Body of pancreas (tissue), 4 donors: ENCODE data around the gene FERMT3. TPM values are rescaled to one million over a fixed set of nuclear protein-coding genes. Genes with fewer than 3 reads are reported as not detected.
A peak's percentile ranks its signal among the peaks of the same experiment; 100 is the strongest.

ENCODE experiments used
- ATAC-seq: fragments of 150-250 bp; one replicate; pipeline ENCODE4 v1.9.1; 2016
- DNase-seq, 4 donors: peaks; one replicate each; pipeline ENCODE4 v3.0.0-alpha.2; 2019
- H3K27ac ChIP-seq, 4 donors: fragments of 200-600 bp; sonication (generic); 1 replicate in 3 of 4; 2 replicates in 1 of 4; pipeline versions ENCODE4 v1.5.1 to v1.6.1; 2016 to 2019; ENCODE audit warnings: mild to moderate bottlenecking in 1 of 4, mixed read lengths in 1 of 4, moderate library complexity in 1 of 4
- H3K27me3 ChIP-seq, 2 donors: fragments of 200-600 bp; sonication (generic); one replicate each; pipeline ENCODE4 v1.6.0; 2016; ENCODE audit warnings: mild to moderate bottlenecking in 1 of 2
- H3K36me3 ChIP-seq, 2 donors: fragments of 200-600 bp; sonication (generic); replicated peaks in 1 of 2; 2 replicates each; pipeline ENCODE4 v1.5.1; 2016; ENCODE audit warnings: low read depth in 2 of 2; ENCODE audit not compliant: insufficient read depth in 1 of 2
- H3K4me1 ChIP-seq: fragments of 200-600 bp; sonication (generic); one replicate; pipeline ENCODE4 v1.6.0; 2016
- H3K4me3 ChIP-seq, 2 donors: fragments of 200-600 bp; sonication (generic); 1 replicate in 1 of 2; 2 replicates in 1 of 2; pipeline ENCODE4 v1.5.1; 2016 to 2019
- H3K9me3 ChIP-seq, 3 donors: fragments of 200-600 bp; sonication (generic); 1 replicate in 2 of 3; 2 replicates in 1 of 3; pipeline ENCODE4 v1.5.1; 2016
- CTCF ChIP-seq, 7 experiments: fragments of 450-650 bp in 4 of 7; fragments of 200-600 bp in 3 of 7; sonication (generic) in 3 of 7; IDR thresholded peaks; one replicate each; pipeline ENCODE4 v1.5.1; 2016 to 2019; ENCODE audit warnings: antibody characterized with exemption in 7 of 7
- POLR2A ChIP-seq, 3 donors: fragments of 450-650 bp; IDR thresholded peaks; one replicate each; pipeline ENCODE4 v1.6.1; 2016; ENCODE audit warnings: antibody characterized with exemption in 3 of 3, mild to moderate bottlenecking in 2 of 3
- WGBS, 2 donors: methylation state at CpG; one replicate each; pipeline ENCODE4 v1.1.5; 2017; 5-methylcytosine and 5-hydroxymethylcytosine counted together
- intact Hi-C: fragments of 100-400 bp; cut with DNase I; formaldehyde crosslinking; loops from one replicate; pipeline ENCODE4 v1.15.1; 2023
- total RNA-seq, 2 donors: library from RNA; depleted of rRNA; stranded (reverse); fragments of >200 nt; gene quantifications; one replicate each; pipeline ENCODE4 v1.1.0, GENCODE V29; 2016

Gene FERMT3
- total RNA-seq, 2 donors from 2014 or later: 8.6 to 9.1 TPM

GRCh38 chr11:64264371-64264852 is 57.9 kb downstream of the FERMT3 start:
- Histone ChIP-seq H3K9me3 (no peaks in the 10 kb centered on the region), H3K27ac (no peak overlapping the region), H3K27me3 (no peaks in the 10 kb centered on the region), H3K4me3 (no peak overlapping the region), H3K36me3 (no peaks in the 10 kb centered on the region), H3K4me1 (peaks cover 18% of the 10 kb centered on the region)
- DNase-seq (no peak), ATAC-seq (no peak)
- intact Hi-C loops: no loop called here
- WGBS, 2 donors: 93 to 94% methylated on average over 3 to 10 of the region's 10 CpGs
- TF ChIP-seq POLR2A (IDR thresholded peaks at IDR 0.05) (no peak), CTCF (IDR thresholded peaks at IDR 0.05) (no peak)

GRCh38 chr11:64265176-64266160 is 58.9 kb downstream of the FERMT3 start:
- intact Hi-C loops: no loop called here
- ATAC-seq (no peak), DNase-seq (no peak)
- H3K4me1 ChIP-seq: peaks cover 18% of the 10 kb centered on the region
- no peaks in the 10 kb centered on the region for H3K27me3 ChIP-seq
- no peaks in the 10 kb centered on the region for H3K9me3 ChIP-seq
- H3K27ac ChIP-seq: no peak overlapping the region
- no peak overlapping the region for H3K4me3 ChIP-seq
- TF ChIP-seq POLR2A (IDR thresholded peaks at IDR 0.05): no peak
- TF ChIP-seq CTCF (IDR thresholded peaks at IDR 0.05): no peak
- WGBS, 2 donors: 87 to 93% methylated on average over 18 to 29 of the region's 35 CpGs
- no peaks in the 10 kb centered on the region for H3K36me3 ChIP-seq

GRCh38 chr11:64266339-64266738 is 59.8 kb downstream of the FERMT3 start:
- no peaks in the 10 kb centered on the region for H3K27me3 ChIP-seq
- H3K4me1 ChIP-seq: peaks cover 18% of the 10 kb centered on the region
- WGBS, 2 donors: 72 to 79% methylated on average over 9 to 11 of the region's 15 CpGs
- no peaks in the 10 kb centered on the region for H3K9me3 ChIP-seq
- DNase-seq (no peak), ATAC-seq (no peak)
- TF ChIP-seq POLR2A (IDR thresholded peaks at IDR 0.05): no peak
- no peak for TF ChIP-seq CTCF (IDR thresholded peaks at IDR 0.05)
- H3K27ac ChIP-seq: no peak overlapping the region
- H3K36me3 ChIP-seq: no peaks in the 10 kb centered on the region
- intact Hi-C loops: no loop called here
- no peak overlapping the region for H3K4me3 ChIP-seq

DNA sequence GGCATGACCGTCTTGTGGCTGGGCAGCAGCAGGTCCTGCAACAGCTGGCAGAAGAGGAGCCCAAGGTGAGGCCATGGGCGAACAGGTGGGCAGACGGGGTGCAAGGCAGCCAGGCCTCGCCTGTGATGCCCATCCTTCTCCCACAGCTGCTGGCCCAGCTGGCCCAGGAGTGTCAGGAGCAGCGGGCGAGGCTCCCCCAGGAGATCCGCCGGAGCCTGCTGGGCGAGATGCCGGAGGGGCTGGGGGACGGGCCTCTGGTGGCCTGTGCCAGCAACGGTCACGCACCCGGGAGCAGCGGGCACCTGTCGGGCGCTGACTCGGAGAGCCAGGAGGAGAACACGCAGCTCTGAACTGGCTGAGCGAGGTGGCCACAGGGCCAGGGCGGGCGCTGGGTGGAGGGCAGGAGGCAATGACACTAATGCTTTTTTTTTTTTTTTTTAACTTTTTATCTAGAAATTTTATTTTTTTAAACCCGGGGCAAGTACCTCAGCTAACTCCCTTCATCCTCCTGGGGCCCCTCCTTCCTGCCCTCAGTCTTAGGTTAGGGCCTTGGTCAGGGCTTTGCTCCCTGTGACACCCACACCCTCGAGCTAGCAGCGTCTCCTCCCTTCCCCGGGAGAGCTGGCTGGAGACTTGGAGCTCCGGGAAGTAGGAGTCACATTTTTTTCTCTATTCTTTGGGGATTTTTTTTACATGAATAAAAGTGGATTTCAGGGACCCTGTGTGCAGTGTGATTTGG is 60.9 kb downstream of the FERMT3 start:
- ATAC-seq: no peak

More for the DNA sequence above, 60.9 kb downstream of the FERMT3 start:
- no peaks in the 10 kb centered on the region for H3K9me3 ChIP-seq
- peaks cover 28% of the 10 kb centered on the region for H3K4me1 ChIP-seq
- H3K27ac ChIP-seq: peak overlapping the region in 2 of 4 donors; percentile 95 to 98
- H3K36me3 ChIP-seq: no peaks in the 10 kb centered on the region
- intact Hi-C loops: no loop called here
- no peak for TF ChIP-seq CTCF (IDR thresholded peaks at IDR 0.05)
- no peak for TF ChIP-seq POLR2A (IDR thresholded peaks at IDR 0.05)
- WGBS, 2 donors: 85 to 89% methylated on average over 23 to 25 of the region's 27 CpGs
- H3K27me3 ChIP-seq: no peaks in the 10 kb centered on the region
- DNase-seq: no peak
- no peak overlapping the region for H3K4me3 ChIP-seq
